Measurements from ENCODE around the gene STK25.

Gene STK25

DNA sequence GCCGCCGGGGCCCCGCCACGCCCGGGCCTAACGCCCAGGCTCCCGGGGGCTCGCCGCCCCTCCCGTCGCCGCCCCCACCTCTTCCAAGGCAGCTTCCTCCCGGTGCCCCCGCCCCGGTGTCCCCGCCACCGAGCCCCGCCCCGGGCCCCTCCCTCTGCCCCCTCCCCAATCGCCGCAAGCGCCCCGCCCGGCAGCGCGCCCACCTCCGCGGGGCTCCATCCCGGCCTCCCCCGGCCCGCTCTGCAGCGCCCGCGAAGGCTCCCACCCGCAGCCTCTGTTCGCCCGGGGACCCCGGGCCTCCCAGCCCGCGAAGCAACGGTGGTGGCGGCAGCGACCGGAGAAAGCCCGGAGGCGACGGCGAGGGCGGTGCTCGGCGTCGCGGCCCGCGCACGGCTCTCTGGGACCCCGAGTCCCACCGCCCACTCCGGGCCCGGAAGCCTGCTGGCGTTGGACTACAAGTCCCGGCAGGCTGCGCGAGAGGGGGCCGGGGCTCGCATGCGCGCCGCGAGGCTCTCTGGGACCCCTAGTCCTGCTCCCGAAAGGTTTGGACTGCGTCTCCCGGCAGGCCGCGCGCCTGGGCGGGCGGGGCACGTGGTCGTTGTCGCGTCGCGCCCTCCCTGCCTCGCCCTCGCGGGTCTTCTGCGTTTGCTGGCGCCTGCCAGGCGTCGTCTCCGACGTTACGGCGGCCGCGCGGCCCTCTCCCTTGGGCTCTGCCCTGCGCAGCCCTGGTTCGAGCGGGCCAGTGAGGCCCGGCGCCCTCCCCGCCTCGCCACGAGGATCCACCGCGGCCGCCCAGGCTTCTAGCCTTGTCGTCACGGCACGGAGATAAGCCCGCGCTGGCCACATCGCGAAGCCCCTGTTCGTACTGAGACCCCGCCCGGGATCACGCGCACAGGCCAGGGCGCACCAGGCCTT is at the start of gene STK25:
Gene STK25, minus strand, starts transcription at position 345 of the 915 bp plus-strand sequence. CDS start 549 bp downstream, outside the sequence.
- no peaks in the 10 kb centered on the region for H3K9me3 Mint-ChIP-seq
- DNase-seq, result peak; percentile 98
- peaks cover 6% of the 10 kb centered on the region for H3K36me3 Mint-ChIP-seq
- H3K27ac Mint-ChIP-seq, result peak within 1 kb of the TSS; percentile 70
- peak within 1 kb of the TSS; percentile 78 for H3K4me3 Mint-ChIP-seq
- peaks cover 18% of the 10 kb centered on the region for H3K27me3 Mint-ChIP-seq
- peaks cover 26% of the 10 kb centered on the region for H3K4me1 Mint-ChIP-seq
- CTCF ChIA-PET, result no interaction called here

DNA sequence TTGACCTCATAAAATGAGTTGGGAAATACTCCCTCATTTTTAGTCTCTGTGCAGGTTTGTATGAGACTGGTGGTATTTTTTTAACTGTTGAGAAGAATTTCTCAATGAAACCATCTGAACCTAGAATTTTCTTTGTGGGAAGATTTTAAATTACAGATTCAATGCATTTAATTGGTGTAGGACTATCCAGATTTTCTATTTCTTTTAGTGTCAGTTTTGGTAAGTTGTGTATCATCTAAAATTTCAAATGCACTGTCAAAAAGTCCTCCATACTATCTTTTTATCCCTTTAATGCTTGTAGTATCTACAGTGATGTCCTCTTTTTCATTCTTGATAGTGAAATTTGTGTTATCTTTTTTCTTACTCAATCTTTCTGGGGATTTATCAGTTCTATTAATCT is 48.4 kb upstream of the STK25 start:
- no peak overlapping the region for H3K27ac Mint-ChIP-seq
- peaks cover 21% of the 10 kb centered on the region for H3K4me1 Mint-ChIP-seq
- no peak for DNase-seq
- H3K27me3 Mint-ChIP-seq, result peaks cover 90% of the 10 kb centered on the region
- H3K9me3 Mint-ChIP-seq, result no peaks in the 10 kb centered on the region
- CTCF ChIA-PET, result no interaction called here
- peaks cover 3% of the 10 kb centered on the region for H3K36me3 Mint-ChIP-seq
- H3K4me3 Mint-ChIP-seq, result no peak overlapping the region

DNA sequence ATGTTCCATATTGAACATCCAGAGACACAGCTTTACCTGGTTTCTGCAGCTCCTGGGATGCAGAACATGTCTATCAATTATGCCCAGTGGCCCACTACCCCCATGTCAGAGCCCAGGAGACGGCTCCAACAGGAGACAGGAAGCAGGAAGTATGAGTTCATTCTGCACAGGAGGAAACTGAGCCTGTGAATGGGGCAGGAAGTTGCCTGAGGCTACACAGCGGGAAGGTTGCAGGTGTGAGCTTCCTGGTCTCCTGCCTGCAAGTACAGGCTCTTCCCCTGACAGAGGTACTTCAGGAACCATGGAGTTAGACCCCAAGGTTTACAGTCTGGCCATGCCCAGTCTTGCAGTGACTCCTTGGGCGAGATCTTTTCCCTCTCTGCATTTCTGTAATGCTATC is 47.3 kb upstream of the STK25 start:
- H3K4me3 Mint-ChIP-seq, result no peak overlapping the region

DNA sequence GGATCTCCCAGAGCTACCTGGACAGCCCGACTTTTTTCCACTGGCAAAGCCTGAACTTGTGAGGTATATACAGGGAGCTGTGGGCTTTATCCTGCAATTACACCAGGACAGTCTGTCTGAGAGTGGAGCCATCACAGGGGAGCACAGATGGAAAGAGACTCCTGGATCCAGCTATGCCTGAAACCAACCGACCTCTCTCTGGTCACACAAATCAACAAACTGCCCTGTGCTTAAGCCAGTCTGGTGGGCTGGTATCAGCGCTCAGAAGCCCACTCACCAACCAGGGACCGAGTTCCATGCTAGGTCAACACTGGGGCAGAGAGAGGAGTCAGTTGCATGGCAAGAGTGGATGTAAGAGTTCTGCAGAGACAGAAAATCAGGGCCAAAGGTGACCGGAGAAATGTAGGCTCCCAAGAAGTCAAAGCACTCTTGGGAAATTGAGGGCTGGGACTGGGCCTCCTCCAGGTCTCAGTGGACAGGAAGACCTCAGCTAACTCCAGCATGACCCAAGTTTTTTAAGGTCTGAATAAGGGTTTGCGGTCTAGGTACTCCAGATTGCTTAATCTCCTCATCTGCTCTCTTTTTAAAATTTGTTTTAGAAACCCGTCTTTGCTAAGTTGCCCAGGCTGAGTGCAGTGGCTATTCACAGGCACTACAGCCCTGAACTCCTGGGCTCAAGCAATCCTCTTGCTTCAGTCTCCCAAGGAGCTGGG is 46.4 kb upstream of the STK25 start:
- H3K36me3 Mint-ChIP-seq, result peaks cover 3% of the 10 kb centered on the region
- H3K4me1 Mint-ChIP-seq, result peaks cover 19% of the 10 kb centered on the region
- H3K27me3 Mint-ChIP-seq, result peaks cover 89% of the 10 kb centered on the region
- H3K9me3 Mint-ChIP-seq, result no peaks in the 10 kb centered on the region
- no peak for DNase-seq
- CTCF ChIA-PET, result interaction anchor here (0.6 kb wide), 1 partner anchor 162 kb away, joined by 4 read pairs; no protein-coding TSS in a partner anchor
- H3K4me3 Mint-ChIP-seq, result no peak overlapping the region
- no peak overlapping the region for H3K27ac Mint-ChIP-seq

More for the DNA sequence above, 47.3 kb upstream of the STK25 start:
- no peak for DNase-seq
- peaks cover 21% of the 10 kb centered on the region for H3K4me1 Mint-ChIP-seq
- H3K27me3 Mint-ChIP-seq, result peaks cover 94% of the 10 kb centered on the region
- no peak overlapping the region for H3K27ac Mint-ChIP-seq
- peaks cover 3% of the 10 kb centered on the region for H3K36me3 Mint-ChIP-seq
- no peaks in the 10 kb centered on the region for H3K9me3 Mint-ChIP-seq
- CTCF ChIA-PET, result interaction anchor here (1.1 kb wide), 1 partner anchor 54 kb away, joined by 4 read pairs; no protein-coding TSS in a partner anchor

DNA sequence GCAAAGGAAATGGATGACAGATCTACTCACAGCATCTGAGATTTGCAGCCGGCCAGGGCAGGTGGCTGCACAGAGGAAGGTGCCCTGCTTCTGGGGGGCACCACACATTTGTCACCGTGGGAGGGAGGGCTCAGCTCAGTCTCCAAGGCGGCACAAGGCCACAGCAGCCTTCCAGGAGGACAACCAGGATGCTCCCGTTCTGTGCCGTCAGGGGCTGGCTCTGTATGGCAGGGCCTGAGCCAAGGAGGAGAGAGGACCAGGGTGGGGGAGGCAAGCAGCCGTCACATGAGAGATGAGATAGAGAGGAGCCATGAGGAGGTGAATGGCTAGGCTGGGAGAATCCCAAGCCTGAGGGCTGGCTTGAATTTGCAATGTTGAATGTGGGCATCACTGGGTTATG is 45.6 kb upstream of the STK25 start:
- peaks cover 3% of the 10 kb centered on the region for H3K36me3 Mint-ChIP-seq
- H3K27ac Mint-ChIP-seq, result no peak overlapping the region
- H3K4me1 Mint-ChIP-seq, result peaks cover 18% of the 10 kb centered on the region
- no peak for DNase-seq
- no peaks in the 10 kb centered on the region for H3K9me3 Mint-ChIP-seq
- CTCF ChIA-PET, result interaction anchor here (0.6 kb wide), 1 partner anchor 161 kb away, joined by 4 read pairs; no protein-coding TSS in a partner anchor
- H3K27me3 Mint-ChIP-seq, result peaks cover 83% of the 10 kb centered on the region
- H3K4me3 Mint-ChIP-seq, result no peak overlapping the region

DNA sequence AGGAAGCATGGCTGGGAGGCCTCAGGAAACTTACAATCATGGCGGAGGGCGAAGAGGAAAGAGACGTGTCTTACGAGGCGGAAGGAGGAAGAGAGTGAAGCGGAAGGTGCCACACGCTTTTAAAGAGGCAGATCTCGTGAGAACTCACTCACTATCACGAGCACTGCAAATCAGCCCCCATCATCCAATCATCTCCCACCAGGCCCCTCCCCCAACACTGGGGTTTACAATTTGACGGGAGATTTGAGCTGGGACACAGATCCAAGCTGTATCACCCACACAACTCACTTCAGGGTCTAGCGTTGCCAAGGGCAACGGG is 45.1 kb upstream of the STK25 start:
- H3K27me3 Mint-ChIP-seq, result peaks cover 78% of the 10 kb centered on the region
- H3K36me3 Mint-ChIP-seq, result peaks cover 3% of the 10 kb centered on the region
- CTCF ChIA-PET, result no interaction called here
- DNase-seq, result no peak
- H3K9me3 Mint-ChIP-seq, result no peaks in the 10 kb centered on the region
- H3K4me1 Mint-ChIP-seq, result peaks cover 18% of the 10 kb centered on the region
- no peak overlapping the region for H3K27ac Mint-ChIP-seq
- no peak overlapping the region for H3K4me3 Mint-ChIP-seq

DNA sequence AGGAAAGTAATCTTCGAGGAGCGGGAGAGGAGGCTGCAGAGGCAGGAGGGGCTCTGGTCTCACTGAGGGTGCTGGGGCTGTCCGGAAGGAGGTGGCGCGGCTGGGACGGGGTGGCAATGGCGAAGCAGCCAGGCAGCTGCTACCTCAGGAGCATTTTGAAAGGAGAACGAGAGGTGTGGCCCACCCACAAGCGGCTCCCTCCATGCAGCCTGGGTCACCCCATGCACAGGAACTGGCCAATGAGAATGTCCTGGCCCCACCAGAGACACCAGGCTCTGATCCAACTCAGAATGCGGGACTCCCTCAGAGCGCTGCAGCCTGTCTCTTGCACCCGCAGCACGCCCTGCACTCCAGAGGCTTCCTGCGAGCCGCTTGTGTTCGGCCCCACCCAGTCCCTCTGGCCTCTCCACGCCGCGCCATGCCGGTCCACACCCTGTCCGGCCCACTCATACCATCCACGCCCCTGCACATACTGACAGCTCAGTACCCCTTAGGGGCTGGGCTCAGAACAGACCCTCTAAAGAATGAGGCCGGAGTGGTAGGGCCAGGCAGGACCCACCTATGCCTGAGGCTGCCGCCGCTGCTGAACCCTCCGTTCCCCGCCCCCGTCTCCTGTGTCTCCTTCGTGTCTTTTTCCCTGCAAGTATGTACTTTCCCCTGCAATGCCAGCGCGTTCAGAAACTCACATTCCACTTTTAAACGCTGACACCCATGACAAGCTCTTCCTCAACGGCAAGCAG is 43.8 kb upstream of the STK25 start:
- no peak overlapping the region for H3K4me3 Mint-ChIP-seq
- H3K4me1 Mint-ChIP-seq, result peaks cover 8% of the 10 kb centered on the region
- H3K9me3 Mint-ChIP-seq, result no peaks in the 10 kb centered on the region
- CTCF ChIA-PET, result no interaction called here
- DNase-seq, result no peak
- no peaks in the 10 kb centered on the region for H3K36me3 Mint-ChIP-seq
- no peak overlapping the region for H3K27ac Mint-ChIP-seq
- H3K27me3 Mint-ChIP-seq, result peaks cover 65% of the 10 kb centered on the region

DNA sequence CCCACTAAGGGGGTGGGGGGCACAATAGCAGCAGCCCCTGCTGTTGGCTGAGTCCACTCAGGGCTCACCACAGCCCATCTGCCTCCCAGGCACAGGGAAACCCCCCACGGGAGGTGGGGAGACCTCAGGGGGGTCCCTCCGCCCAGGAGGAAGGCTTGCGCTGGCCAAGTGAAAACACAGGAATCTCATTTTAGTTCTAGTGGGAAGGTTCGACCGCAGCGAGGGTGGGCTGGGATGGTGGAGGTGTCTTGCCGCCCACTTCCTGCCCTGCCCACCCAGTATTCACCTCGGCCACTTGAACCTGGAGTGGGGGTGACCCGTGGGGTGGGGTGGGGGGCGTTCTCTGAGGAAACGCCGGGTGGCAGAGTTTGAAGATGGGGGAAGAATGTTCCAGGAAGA is 43.2 kb upstream of the STK25 start:
- peaks cover 59% of the 10 kb centered on the region for H3K27me3 Mint-ChIP-seq
- no peaks in the 10 kb centered on the region for H3K9me3 Mint-ChIP-seq
- CTCF ChIA-PET, result no interaction called here

DNA sequence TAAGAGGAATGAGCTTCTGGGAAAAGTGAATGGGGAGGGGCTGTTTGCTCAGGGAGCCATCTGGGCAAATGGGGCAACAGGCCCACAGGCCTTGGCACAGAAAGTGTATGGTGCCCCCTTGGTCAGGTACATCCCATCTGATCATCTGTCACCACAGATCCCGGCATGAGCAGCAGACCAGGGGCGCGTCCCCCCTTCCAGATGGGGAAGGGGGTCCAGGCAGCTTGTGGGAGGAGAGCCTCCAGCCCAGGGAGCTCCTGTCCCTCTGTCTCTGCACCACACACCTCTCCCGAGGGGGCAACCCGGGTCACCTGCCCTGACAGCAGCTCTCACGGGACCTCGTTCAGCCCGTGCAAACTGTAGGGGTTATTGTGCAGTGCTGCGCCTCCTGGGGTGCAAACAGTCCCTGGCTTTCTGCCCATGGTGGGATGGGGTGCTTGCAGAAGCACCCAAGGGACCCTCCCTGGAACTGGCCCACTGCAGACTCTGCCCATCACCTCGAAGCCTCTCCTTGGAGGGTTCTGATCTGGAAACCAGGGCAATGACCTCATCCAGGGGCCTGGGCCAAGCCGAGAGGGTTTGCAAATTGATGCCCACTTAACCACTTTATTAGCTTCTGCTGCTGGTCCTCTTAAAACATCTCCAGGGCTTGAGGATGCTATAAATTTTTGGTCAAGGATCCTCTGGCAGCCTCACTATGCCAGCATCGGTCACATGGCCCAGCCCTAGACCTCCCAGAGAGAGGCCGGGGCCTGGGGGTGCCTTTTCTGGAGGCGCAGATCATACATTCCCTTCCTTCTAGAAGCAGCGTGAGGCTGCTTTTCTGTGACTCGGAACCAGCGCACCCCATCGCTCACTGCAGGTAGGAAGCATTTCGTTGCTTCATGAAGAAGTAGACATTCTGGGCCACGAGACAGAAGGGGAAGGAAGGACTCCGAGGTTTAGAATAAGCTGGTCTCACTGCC is 42.5 kb upstream of the STK25 start:
- H3K36me3 Mint-ChIP-seq, result no peaks in the 10 kb centered on the region

More for the DNA sequence above, 43.2 kb upstream of the STK25 start:
- Mint-ChIP-seq H3K4me1 (peaks cover 8% of the 10 kb centered on the region), H3K36me3 (no peaks in the 10 kb centered on the region), H3K4me3 (no peak overlapping the region), H3K27ac (no peak overlapping the region)
- DNase-seq, result no peak

DNA sequence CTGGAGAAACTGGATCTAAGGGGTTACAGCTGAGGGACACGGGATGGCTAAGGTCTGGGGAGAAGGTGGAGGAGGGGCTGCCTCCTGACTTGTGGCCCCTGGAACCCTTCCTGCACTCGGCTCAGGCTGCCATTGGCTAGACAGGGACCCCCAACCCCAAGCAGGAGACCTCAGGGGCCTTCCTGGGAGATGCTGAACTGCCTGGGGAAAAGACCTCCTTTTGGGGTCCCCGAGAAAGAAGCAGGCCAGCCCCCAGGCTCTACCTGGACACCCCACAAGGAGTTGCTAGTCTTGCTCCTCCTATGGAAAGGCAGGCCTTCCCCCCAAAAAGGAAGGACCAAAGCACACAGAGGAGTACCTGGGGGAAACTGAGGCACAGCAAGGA is 40.1 kb upstream of the STK25 start:
- no peaks in the 10 kb centered on the region for H3K4me1 Mint-ChIP-seq
- DNase-seq, result no peak
- H3K36me3 Mint-ChIP-seq, result no peaks in the 10 kb centered on the region
- CTCF ChIA-PET, result no interaction called here
- H3K27ac Mint-ChIP-seq, result no peak overlapping the region
- H3K4me3 Mint-ChIP-seq, result no peak overlapping the region
- H3K27me3 Mint-ChIP-seq, result peaks cover 27% of the 10 kb centered on the region
- H3K9me3 Mint-ChIP-seq, result no peaks in the 10 kb centered on the region

More for the DNA sequence above, 42.5 kb upstream of the STK25 start:
- Mint-ChIP-seq H3K4me1 (peaks cover 6% of the 10 kb centered on the region), H3K27me3 (peaks cover 52% of the 10 kb centered on the region), H3K4me3 (no peak overlapping the region), H3K27ac (peak overlapping the region; percentile 65), H3K9me3 (no peaks in the 10 kb centered on the region)
- CTCF ChIA-PET, result no interaction called here
- DNase-seq, result no peak

DNA sequence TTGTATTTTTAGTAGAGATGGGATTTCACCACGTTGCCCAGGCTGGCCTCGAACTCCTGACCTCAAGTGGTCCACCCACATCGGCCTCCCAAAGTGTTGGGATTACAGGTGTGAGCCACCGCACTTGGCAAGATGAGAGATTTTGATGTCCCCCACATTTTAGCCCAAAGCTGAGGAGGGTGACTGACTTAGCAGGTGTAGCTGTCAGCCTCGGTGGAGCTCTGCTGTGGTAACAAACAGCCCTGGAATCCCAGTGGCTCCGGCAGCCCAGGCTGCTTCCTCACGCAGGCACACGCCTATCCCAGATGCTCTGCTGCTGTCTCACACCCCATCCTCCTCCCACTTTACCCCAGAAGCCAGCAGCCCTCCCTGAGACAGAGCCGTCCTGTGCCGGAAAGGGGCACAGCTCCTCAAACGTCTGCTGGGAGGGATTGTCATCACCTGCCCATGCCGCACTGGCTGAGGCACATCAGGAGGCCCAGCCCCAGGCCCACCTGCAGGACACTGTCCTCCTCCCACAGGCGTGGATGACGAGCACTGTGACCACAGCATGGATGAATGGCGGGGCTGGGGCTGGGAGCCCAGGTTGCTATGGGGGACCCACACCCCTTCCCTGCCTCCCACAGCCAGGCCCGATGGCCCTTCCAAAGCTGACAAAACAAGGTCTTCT is 39.5 kb upstream of the STK25 start:
- Mint-ChIP-seq H3K27ac (no peak overlapping the region), H3K4me1 (no peaks in the 10 kb centered on the region), H3K36me3 (no peaks in the 10 kb centered on the region), H3K9me3 (no peaks in the 10 kb centered on the region), H3K4me3 (no peak overlapping the region), H3K27me3 (peaks cover 27% of the 10 kb centered on the region)
- DNase-seq, result no peak
- CTCF ChIA-PET, result interaction anchor here (1.3 kb wide), 1 partner anchor 19 kb away, joined by 3 read pairs; no protein-coding TSS in a partner anchor

DNA sequence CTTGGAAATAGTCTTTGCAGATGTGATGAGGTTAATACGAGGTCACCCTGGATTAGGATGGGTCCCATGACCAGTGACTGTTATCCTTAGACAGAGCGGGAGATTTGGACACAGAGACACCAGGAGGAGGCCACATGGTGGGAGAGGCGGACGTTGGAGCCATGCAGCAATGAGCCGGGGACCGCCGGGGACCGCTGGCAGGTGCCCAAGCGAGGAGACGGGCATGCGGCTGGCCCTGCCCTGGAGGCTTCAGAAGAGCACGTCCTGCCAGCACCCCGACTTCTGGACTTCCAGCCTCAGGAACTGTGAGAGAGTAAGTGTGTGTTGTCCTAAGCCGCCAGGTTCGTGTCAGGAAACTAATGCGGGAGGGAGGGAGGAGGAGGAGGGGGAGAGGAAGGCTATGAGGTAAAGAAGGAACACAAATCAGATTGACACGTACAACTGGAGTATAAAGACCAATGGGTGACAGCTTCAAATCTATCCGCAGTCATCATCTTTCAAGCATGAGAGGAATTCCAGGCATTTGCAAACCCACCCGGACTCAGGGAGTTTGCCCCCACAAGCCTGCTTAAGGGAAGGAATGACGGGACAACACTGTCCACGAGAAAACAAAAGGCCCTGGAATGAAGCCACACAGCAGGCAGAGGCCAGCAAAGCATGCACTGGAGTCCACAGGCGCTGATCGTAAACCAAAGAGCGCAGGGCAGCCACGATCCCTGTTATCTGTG is 38.6 kb upstream of the STK25 start:
- CTCF ChIA-PET, result interaction anchor here (1.3 kb wide), 1 partner anchor 20 kb away, joined by 3 read pairs; no protein-coding TSS in a partner anchor
- H3K27ac Mint-ChIP-seq, result no peak overlapping the region
- H3K4me3 Mint-ChIP-seq, result no peak overlapping the region
- H3K9me3 Mint-ChIP-seq, result no peaks in the 10 kb centered on the region
- no peaks in the 10 kb centered on the region for H3K4me1 Mint-ChIP-seq
- DNase-seq, result no peak
- H3K27me3 Mint-ChIP-seq, result peaks cover 29% of the 10 kb centered on the region
- no peaks in the 10 kb centered on the region for H3K36me3 Mint-ChIP-seq
